IMR-90 (cell line): ENCODE results near the gene ANO2. TPM values are rescaled to one million over a fixed set of nuclear protein-coding genes. Genes with fewer than 3 reads are reported as not detected.

Source experiments
- ATAC-seq: fragments of 200-7000 bp; cut with Tn5 transposase; 2 replicates; pipeline ENCODE4 v1.9.1; 2020; ENCODE audit warnings: low read depth, mild to moderate bottlenecking, moderate library complexity
- BruUV-seq: library from RNA; stranded (reverse); fragments of 400-500 nt; replicated peaks from 2 replicates; lab custom pipeline; 2021; lab: Mats Ljungman, UMichigan
- CTCF ChIA-PET: fragments of 300-600 bp; formaldehyde crosslinking; extraction: SDS; loops from one replicate; lab custom pipeline; 2021; ENCODE audit warnings: antibody characterized with exemption; lab: Yijun Ruan, JAX
- POLR2A ChIA-PET: fragments of 300-600 bp; sonication (Branson Sonifier 250); formaldehyde crosslinking; loops from one replicate; lab custom pipeline; 2022; ENCODE audit warnings: antibody characterized with exemption; ENCODE audit not compliant: unreplicated experiment; lab: Charles Lee
- DNase-seq: peaks from one replicate; pipeline ENCODE4 v3.0.0; 2013
- H2AFZ ChIP-seq: replicated peaks from 2 replicates; pipeline ENCODE3; 2013; ENCODE audit warnings: low read length, mild to moderate bottlenecking; ENCODE audit not compliant: poor library complexity
- H2AK5ac ChIP-seq: 2 replicates; pipeline ENCODE4 v1.6.1; 2013; ENCODE audit warnings: low read depth, low read length, inconsistent platforms
- H2AK9ac ChIP-seq: replicated peaks from 2 replicates; pipeline ENCODE3; 2013; ENCODE audit warnings: mild to moderate bottlenecking, low read depth, low read length, moderate library complexity; ENCODE audit not compliant: poor library complexity
- H2BK120ac ChIP-seq: 2 replicates; pipeline ENCODE4 v1.6.1; 2013; ENCODE audit warnings: low read depth, low read length, inconsistent platforms
- H2BK15ac ChIP-seq: 3 replicates; pipeline ENCODE4 v1.6.1; 2013; ENCODE audit warnings: low read depth, low read length, inconsistent platforms
- H2BK20ac ChIP-seq: 2 replicates; pipeline ENCODE4 v1.6.1; 2013; ENCODE audit warnings: low read depth, mild to moderate bottlenecking, inconsistent platforms, low read length, moderate library complexity
- H2BK5ac ChIP-seq: 2 replicates; pipeline ENCODE4 v1.6.1; 2013; ENCODE audit warnings: mild to moderate bottlenecking, low read depth, low read length, inconsistent platforms; ENCODE audit not compliant: poor library complexity, severe bottlenecking
- H3K14ac ChIP-seq: replicated peaks from 2 replicates; pipeline ENCODE4 v1.6.1; 2013; ENCODE audit warnings: low read depth, low read length, inconsistent platforms
- H3K18ac ChIP-seq: 2 replicates; pipeline ENCODE4 v1.6.1; 2013; ENCODE audit warnings: low read depth, low read length, control low read depth
- H3K23ac ChIP-seq: 2 replicates; pipeline ENCODE4 v1.6.1; 2013; ENCODE audit warnings: low read depth, low read length, inconsistent platforms
- H3K27ac ChIP-seq: 2 replicates; pipeline ENCODE4 v1.5.1; 2013; ENCODE audit warnings: mild to moderate bottlenecking, control low read depth, low read length; ENCODE audit not compliant: insufficient read depth
- H3K27me3 ChIP-seq: 2 replicates; pipeline ENCODE4 v1.6.1; 2013; ENCODE audit warnings: low read length; ENCODE audit not compliant: control insufficient read depth, insufficient read depth
- H3K36me3 ChIP-seq: 2 replicates; pipeline ENCODE4 v1.6.1; 2013; ENCODE audit warnings: low read length, mixed read lengths; ENCODE audit not compliant: control insufficient read depth, insufficient read depth
- H3K4ac ChIP-seq: 2 replicates; pipeline ENCODE4 v1.6.1; 2013; ENCODE audit warnings: low read depth, low read length, inconsistent platforms
- H3K4me1 ChIP-seq: 2 replicates; pipeline ENCODE4 v1.6.1; 2013; ENCODE audit warnings: low read length, mixed read lengths; ENCODE audit not compliant: control insufficient read depth, insufficient read depth
- H3K4me2 ChIP-seq: 2 replicates; pipeline ENCODE4 v1.6.1; 2013; ENCODE audit warnings: low read depth, mild to moderate bottlenecking, control low read depth, low read length, moderate library complexity
- H3K4me3 ChIP-seq: 2 replicates; pipeline ENCODE4 v1.5.1; 2013; ENCODE audit warnings: low read depth, mild to moderate bottlenecking, control low read depth, low read length, moderate library complexity; ENCODE audit not compliant: insufficient read depth
- H3K56ac ChIP-seq: 2 replicates; pipeline ENCODE4 v1.6.1; 2013; ENCODE audit warnings: low read length, inconsistent platforms; ENCODE audit not compliant: insufficient read depth; ENCODE audit errors: extremely low read depth
- H3K79me1 ChIP-seq, 2 experiments: 2 replicates each; pipeline ENCODE4 v1.6.1; 2013; ENCODE audit warnings: low read length in 2 of 2, inconsistent platforms in 1 of 2, low read depth in 1 of 2
- H3K9ac ChIP-seq: 2 replicates; pipeline ENCODE4 v1.6.1; 2013; ENCODE audit warnings: low read depth, low read length, control low read depth
- H3K9me1 ChIP-seq: 2 replicates; pipeline ENCODE4 v1.6.1; 2013; ENCODE audit warnings: low read length, inconsistent platforms; ENCODE audit not compliant: insufficient read depth
- H3K9me3 ChIP-seq: 2 replicates; pipeline ENCODE4 v1.6.1; 2013; ENCODE audit warnings: low read length; ENCODE audit not compliant: control insufficient read depth, insufficient read depth
- H4K20me1 ChIP-seq: 2 replicates; pipeline ENCODE4 v1.6.1; 2013; ENCODE audit warnings: low read length, inconsistent platforms; ENCODE audit not compliant: insufficient read depth
- H4K5ac ChIP-seq: 2 replicates; pipeline ENCODE4 v1.6.1; 2013; ENCODE audit warnings: mild to moderate bottlenecking, low read depth, low read length, control low read depth
- H4K8ac ChIP-seq, 2 experiments: 2 replicates each; pipeline ENCODE4 v1.6.1; 2013; ENCODE audit warnings: low read depth in 2 of 2, low read length in 2 of 2, control low read depth in 1 of 2, inconsistent platforms in 1 of 2
- H4K91ac ChIP-seq: 2 replicates; pipeline ENCODE4 v1.6.1; 2013; ENCODE audit warnings: low read depth, low read length, inconsistent platforms; ENCODE audit not compliant: insufficient read depth
- BHLHE40 ChIP-seq: fragments of 150-350 bp; IDR thresholded peaks from 2 replicates; pipeline ENCODE4 v1.6.1; 2016; ENCODE audit warnings: mild to moderate bottlenecking, low read depth, low read length
- ELK1 ChIP-seq: fragments of 150-350 bp; IDR thresholded peaks from 2 replicates; pipeline ENCODE4 v1.6.1; 2016; ENCODE audit warnings: low read depth, mild to moderate bottlenecking, low read length, moderate library complexity, borderline replicate concordance
- MAFK ChIP-seq: IDR thresholded peaks from 2 replicates; pipeline ENCODE4 v1.6.1; 2012; ENCODE audit warnings: low read depth, low read length, improper control_type of control experiment
- RCOR1 ChIP-seq: IDR thresholded peaks from 2 replicates; pipeline ENCODE4 v1.6.1; 2012; ENCODE audit warnings: mild to moderate bottlenecking, low read length, improper control_type of control experiment; ENCODE audit not compliant: insufficient replicate concordance
- SMC3 ChIP-seq: fragments of 150-350 bp; IDR thresholded peaks from 2 replicates; pipeline ENCODE4 v1.6.1; 2016; ENCODE audit warnings: low read depth, mild to moderate bottlenecking, antibody characterized with exemption, low read length, moderate library complexity
- WGBS, 2 experiments: methylation state at CpG; one replicate each; pipeline versions ENCODE4 v1.1.5 to v1.1.7; 2013; ENCODE audit warnings: missing lambda C conversion rate in 2 of 2; ENCODE audit not compliant: insufficient read length in 1 of 2; ENCODE audit errors: extremely low coverage in 2 of 2; 5-methylcytosine and 5-hydroxymethylcytosine counted together
- dilution Hi-C: fragments of 300-500 bp; cut with HindIII; formaldehyde crosslinking; loops from one replicate; pipeline ENCODE4 v1.14.3; 2018; ENCODE audit warnings: low sequenced_read_pairs; ENCODE audit not compliant: unreplicated experiment
- in situ Hi-C: fragments of 300-500 bp; cut with MboI; formaldehyde crosslinking; loops from 3 replicates; pipeline ENCODE4 v1.14.3; 2019; ENCODE audit warnings: low sequenced_read_pairs, inconsistent platforms, mixed read lengths
- intact Hi-C: fragments of 100-400 bp; cut with micrococcal nuclease; formaldehyde crosslinking; loops from 2 replicates; pipeline ENCODE4 v1.10.0; 2022
- polyA plus RNA-seq, 3 experiments: library from polyadenylated mRNA; depleted of rRNA; stranded (reverse); fragments of >200 nt; gene quantifications; 2 replicates each; pipeline ENCODE4 v1.2.3, GENCODE V29; 2012; ENCODE audit warnings: low replicate concordance in 1 of 3
- total RNA-seq: library from RNA; depleted of rRNA; stranded (reverse); fragments of >200 nt; gene quantifications from 2 replicates; pipeline ENCODE4 v1.2.3, GENCODE V29; 2012

Gene ANO2
- total and polyA plus RNA-seq, 2 of the 4 experiments (the other 2 are of a cell fraction), result 0.22 TPM; not detected in 1

GRCh38 chr12:5921027-5921909, 23.8 kb downstream of the ANO2 start:
- Histone ChIP-seq H3K4me3 (no peak overlapping the region), H3K27ac (no peak overlapping the region), H2AK5ac (no peak overlapping the region), H3K9me1 (no peaks in the 10 kb centered on the region), H2BK120ac (no peak overlapping the region), H3K79me1 (no peaks in the 10 kb centered on the region), H3K36me3 (no peaks in the 10 kb centered on the region), H2AFZ (peak overlapping the region; percentile 67), H2AK9ac (no peak overlapping the region), H3K18ac (no peak overlapping the region), H3K4ac (no peak overlapping the region), H3K56ac (no peak overlapping the region), H4K8ac (no peak overlapping the region), H4K5ac (no peak overlapping the region), H3K9ac (no peak overlapping the region), H2BK15ac (no peak overlapping the region), H3K4me1 (no peaks in the 10 kb centered on the region), H4K20me1 (no peaks in the 10 kb centered on the region), H3K4me2 (no peak overlapping the region), H2BK5ac (no peak overlapping the region), H4K91ac (no peak overlapping the region), H3K9me3 (no peaks in the 10 kb centered on the region), H3K14ac (no peak overlapping the region), H3K27me3 (peaks cover 11% of the 10 kb centered on the region), H3K23ac (no peak overlapping the region), H2BK20ac (no peak overlapping the region)
- dilution Hi-C loops, result no loop called here
- TF ChIP-seq ELK1 (no peak), SMC3 (no peak), BHLHE40 (no peak), RCOR1 (no peak), MAFK (no peak)
- 79% methylated on average over 16 of the region's 25 CpGs; no CpG with 5 or more reads in 1 of the 2 experiments for WGBS, 2 experiments
- ChIA-PET CTCF (no interaction called here), POLR2A (no interaction called here)
- intact Hi-C loops, result no loop called here
- no TSS peak for BruUV-seq
- no peak for DNase-seq
- ATAC-seq, result no peak
- in situ Hi-C loops, result no loop called here
